ENCODE measurements around the gene PTPA.

DNA sequence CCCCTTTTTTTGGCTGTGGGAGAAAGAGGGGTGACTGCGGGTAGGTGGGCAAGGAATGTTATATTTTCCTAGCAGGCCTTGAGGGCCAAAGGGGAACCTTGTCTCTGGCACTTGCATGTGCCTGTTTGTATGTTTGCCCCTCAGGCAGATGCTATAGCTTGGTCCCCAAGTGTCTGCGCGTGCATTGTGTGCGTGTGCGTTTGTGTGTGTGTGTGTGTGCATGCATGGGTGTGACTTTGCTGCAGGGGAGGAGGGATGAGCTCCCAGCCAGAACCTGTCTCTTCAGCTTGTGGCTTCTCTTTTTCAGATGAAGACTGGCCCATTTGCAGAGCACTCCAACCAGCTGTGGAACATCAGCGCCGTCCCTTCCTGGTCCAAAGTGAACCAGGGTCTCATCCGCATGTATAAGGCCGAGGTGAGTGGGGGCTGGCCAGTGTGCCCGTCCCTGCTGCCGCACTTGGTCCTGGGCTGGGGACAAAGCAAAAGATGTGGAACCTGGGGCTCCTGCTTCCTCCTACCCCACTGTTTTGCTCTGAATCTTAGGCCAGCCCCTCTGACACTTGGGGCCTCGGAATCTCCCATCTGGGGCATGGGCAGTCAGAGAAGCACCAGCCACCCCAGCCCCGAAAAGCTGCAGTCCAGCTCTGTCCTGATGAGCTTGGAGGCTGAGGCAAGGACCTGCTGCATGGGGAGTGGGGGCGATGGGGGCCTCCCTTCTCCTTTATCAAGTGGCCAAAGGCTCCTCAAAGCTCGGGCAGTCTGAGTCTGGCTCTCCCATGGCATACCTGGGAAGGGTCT, 31.1 kb downstream of the PTPA start:
- TF ChIP-seq POLR2A (IDR thresholded peaks at IDR 0.05) (no peak), CTCF (IDR thresholded peaks at IDR 0.05 in 8 of 11, conservative IDR thresholded peaks at IDR 0.05 in 3 of 11) (no peak), POLR2AphosphoS5 (IDR thresholded peaks at IDR 0.05) (no peak)

Data from spleen (tissue), 7 donors.